HG03565 (cell line): ENCODE results near the gene PKHD1.
"Not testable (repeated sequence)": the region's sequence is repeated elsewhere in the genome, so short reads cannot be mapped to it uniquely, and the experiment has no call there.

Experiments
- ATAC-seq: cut with Tn5 transposase; IDR thresholded peaks from one replicate; pipeline ENCODE4 v1.9.1; 2021; ENCODE audit warnings: mild to moderate bottlenecking, moderate library complexity; ENCODE audit not compliant: unreplicated experiment

Gene PKHD1

GRCh38 chr6:51934098-51934497 is 153.3 kb downstream of the PKHD1 start:
- ATAC-seq: no peak

- no peak for ATAC-seq
Measured at GRCh38 chr6:51932956-51933355, 154.5 kb downstream of the PKHD1 start.

GRCh38 chr6:51930602-51931001 is 156.8 kb downstream of the PKHD1 start:
- no peak for ATAC-seq

DNA sequence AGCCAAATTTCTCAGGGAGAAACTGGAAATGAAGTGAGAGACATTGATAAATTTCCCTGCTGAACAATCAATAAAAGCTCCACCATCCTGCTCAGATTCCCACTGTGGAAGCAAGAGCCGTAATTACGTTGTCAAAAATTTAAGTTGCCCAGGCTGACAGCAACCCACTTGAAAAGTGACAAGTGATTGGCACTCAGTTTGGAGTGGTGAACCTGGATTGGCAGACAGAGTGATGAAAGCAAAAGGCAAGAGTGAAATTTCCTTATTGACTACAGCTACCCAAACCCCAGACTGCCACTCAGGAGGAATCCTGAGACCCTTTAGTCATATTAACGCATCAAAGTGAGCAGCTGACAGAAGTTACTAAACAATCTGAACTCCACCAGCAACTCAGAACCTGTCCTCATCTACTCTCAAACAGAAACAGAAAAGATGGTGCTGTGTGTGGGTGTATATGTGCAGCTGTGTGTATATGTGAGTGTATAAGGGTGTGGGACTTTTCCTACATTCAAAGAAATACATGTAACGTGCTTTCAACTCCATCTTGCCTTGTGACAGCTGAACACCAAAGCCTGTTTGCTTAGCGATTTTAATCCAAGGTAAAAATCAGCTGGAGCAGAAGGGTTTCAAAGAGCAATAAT is 157.4 kb downstream of the PKHD1 start:
- ATAC-seq: no peak

DNA sequence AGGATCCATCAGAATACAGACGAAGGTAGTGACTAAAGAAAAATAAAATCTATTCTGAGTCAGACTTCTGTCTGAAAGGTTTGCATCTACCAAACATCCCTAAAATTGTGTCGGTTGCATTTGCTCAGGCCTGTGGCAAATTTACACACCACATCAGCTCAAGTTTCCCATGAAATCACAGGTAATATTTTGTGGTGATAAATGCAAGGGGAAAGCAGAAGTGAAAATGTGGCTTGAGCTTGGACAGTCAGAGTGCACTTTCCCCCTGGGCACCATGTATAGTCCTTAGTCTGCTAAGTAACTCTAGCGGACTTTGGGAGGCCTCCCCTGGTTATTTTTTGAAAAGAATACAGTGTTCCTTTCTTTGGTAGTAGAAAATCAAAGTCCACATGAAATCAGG is 159.1 kb downstream of the PKHD1 start:
- peak; percentile 78 for ATAC-seq

DNA sequence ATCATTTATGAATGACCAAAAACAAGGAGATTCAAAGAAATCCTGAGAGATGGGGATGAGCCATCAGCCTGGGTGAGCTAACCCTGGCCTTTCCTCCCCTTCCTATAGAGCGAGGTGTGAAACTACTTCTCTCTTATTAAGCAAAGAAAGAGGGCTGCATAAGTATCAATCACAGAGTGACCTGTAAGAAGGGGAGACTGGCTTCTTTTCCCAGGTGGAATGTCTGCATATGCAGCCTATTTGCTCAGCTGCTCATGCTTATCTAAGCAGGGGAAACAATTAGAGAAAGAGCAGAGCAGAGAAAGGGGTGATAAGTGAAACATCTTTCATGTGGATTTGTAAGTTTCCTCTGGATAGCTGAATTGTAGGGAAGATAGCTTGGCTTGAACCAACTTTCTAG is 160.0 kb downstream of the PKHD1 start:
- no peak for ATAC-seq

- peak; percentile 29 for ATAC-seq
Measured at GRCh38 chr6:51926125-51926524, 161.3 kb downstream of the PKHD1 start.

GRCh38 chr6:51922479-51922878 is 164.9 kb downstream of the PKHD1 start:
- ATAC-seq: not testable (repeated sequence)

DNA sequence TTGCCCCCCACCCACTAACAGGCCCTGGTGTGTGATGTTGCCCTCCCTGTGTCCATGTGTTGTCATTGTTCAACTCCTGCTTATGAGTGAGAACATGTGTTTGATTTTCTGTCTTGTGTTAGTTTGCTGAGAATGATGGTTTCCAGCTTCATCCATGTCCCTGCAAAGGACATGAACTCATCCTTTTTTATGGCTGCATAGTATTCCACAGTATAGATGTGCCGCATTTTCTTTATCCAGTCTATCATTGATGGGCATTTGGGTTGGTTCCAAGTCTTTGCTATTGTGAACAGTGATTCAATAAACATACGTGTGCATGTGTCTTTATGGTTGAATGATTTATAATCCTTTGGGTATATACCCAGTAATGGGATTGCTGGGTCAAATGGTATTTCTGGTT is 169.1 kb downstream of the PKHD1 start:
- ATAC-seq: not testable (repeated sequence)

GRCh38 chr6:51915098-51915497 is 172.3 kb downstream of the PKHD1 start:
- no peak for ATAC-seq

DNA sequence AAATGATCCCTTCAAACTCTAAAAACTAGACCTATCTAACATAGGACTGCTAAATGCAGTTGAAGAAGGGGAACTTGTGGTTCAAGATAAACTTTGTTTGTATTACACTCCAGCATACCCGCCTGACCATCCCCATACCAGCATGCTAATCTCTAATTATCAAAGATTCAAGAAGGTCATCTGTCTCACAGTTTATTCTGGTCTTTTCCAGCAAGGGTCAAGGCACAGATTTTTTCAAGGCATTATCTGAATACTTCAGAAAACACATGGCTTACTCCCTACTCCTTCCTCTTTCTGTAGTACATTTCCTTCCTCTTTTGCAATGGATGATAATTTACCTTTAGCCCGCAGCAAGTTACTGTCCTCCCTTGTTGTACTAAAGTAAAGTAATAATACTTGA is 174.1 kb downstream of the PKHD1 start:
- no peak for ATAC-seq

- no peak for ATAC-seq
Measured at GRCh38 chr6:51910851-51911250, 176.6 kb downstream of the PKHD1 start.

DNA sequence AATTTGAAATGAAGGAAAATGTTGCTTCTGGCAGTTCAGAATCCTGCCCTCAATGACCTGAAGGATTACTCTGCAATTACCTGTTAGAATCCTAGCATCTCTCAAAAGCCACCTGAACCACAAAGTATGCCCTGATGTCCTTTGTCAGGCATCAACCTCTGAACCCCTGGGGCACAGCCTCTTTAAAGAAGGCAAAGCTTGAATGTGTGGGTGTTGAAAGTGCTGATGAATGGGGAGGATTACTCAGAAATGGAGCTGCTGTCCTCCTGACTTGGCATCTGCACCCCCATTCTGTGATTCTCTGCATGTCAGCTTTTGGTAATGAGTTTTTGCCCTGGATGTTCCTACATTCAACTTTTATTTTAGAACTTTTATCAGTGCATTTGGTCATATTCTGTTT is 179.2 kb downstream of the PKHD1 start:
- no peak for ATAC-seq

DNA sequence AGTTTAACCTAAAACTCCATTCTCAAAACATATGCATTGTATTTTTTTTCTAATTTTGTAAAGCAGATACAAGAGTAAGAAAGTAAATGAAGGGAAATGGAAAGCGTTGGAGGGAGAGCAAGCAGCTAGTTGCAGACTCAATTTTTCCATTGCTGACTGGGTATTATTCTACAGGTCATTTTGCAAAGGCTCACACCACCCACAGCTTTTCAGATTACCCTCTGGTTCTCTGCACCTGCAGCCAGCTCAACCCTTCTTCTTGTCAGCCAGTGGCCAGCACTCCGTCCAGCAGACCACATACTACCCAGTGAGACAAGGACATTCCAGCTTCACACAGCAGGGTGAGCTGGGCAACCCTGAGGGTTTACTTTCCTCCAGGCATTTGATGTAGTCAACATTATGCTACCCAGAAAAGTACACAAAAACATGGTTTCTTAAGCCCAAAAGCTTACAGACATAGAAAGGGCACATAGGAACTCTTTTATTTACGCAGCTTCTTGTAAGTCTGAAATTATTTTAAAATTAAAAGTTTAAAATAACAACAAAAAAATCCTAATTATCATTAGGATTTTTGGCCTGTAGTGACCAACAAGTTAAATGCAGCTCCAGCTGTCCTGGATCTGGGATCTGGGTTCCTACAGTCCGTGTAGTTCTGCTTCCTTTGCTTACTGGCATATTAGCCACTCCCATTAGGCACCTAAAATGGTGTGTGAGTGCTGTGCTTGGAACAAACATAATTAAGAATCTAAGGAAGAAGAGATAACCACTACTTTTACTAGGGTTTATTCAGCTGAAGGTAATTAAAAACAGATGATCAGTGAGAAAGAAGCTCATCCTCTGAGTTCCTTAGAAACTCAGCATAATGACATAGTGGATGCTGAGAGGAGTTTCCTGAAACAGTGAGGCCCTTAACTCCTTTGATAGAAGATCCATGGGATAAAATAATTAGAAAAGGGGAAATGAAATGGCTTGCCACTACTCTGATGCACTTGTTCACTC is 185.3 kb downstream of the PKHD1 start:
- no peak for ATAC-seq

DNA sequence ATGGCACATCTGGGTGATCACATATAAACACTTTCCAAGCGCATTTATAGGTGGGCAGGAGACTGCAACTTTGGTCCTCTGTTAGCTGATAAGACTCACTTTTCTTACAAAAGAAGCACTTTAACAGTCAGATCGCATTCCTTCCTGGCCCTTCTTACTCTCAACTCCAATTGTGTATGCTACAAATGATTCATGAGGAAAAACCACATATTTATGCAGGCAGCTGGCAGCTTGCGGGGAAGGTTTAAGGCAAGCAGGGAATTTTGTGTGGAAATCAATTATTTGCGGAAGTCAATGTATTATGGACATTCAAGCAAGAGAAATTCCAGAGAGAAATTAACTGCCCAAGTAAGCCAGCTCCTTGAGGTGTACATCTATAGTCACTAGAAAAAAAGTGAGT is 194.0 kb downstream of the PKHD1 start:
- ATAC-seq: no peak

DNA sequence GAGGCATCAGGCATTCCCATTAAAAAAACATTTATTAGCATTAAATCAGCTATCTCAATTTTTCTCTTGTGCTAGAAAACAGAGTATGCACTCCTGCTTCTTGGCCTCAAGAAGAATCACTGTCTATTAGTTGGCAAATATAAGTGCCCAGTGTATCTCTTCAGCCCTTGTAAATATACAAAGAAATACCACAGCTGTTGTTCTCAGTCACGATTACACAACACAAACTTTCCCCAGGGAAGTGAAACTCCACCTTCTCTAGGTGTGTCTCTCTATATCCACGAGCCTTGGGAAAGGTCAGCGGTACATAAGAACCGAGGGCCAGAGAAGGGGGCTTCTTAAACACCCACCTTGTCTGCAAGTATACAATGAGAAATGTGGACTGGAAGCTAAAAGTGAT is 194.7 kb downstream of the PKHD1 start:
- ATAC-seq: no peak

GRCh38 chr6:51892339-51892738 is 195.1 kb downstream of the PKHD1 start:
- ATAC-seq: no peak

DNA sequence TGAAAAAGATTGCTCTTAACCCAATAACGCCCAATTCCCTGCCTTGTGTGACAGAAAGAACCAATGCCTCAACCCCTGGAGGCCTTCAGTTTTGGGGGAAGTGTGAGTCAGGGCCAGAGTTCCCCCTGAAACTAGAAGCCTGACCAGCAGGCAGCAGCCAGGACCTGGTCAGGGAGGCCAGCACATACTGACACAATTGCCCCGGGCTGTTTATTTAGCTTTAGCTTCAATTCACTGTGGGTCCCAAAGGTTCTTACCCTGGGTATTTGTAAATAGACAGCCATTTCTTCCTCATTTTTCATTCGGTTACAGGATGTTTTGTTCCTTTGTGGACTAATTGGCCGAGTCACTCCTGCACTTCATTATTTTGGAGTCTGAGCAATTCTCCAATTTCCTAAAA is 195.6 kb downstream of the PKHD1 start:
- no peak for ATAC-seq

DNA sequence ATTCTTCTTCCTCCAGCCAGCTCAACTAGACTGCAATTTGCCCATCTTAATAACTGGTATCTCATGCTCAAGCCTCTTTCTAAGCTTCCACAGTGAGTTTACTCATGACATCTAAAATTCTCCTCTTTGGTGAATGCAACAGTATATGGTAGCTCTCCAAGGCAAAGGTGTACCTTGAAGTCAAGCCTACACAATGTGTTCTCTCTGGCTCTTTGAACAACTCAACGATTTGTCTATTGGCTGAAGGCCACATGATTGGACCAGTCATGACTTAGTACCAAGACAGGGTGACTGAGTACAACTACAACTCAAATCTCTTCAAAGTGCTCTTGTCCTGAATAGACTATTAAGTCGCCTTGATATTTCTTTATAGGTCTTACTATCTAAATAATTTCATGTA is 199.6 kb downstream of the PKHD1 start:
- ATAC-seq: no peak

GRCh38 chr6:51885957-51886356 is 201.5 kb downstream of the PKHD1 start:
- ATAC-seq: no peak

DNA sequence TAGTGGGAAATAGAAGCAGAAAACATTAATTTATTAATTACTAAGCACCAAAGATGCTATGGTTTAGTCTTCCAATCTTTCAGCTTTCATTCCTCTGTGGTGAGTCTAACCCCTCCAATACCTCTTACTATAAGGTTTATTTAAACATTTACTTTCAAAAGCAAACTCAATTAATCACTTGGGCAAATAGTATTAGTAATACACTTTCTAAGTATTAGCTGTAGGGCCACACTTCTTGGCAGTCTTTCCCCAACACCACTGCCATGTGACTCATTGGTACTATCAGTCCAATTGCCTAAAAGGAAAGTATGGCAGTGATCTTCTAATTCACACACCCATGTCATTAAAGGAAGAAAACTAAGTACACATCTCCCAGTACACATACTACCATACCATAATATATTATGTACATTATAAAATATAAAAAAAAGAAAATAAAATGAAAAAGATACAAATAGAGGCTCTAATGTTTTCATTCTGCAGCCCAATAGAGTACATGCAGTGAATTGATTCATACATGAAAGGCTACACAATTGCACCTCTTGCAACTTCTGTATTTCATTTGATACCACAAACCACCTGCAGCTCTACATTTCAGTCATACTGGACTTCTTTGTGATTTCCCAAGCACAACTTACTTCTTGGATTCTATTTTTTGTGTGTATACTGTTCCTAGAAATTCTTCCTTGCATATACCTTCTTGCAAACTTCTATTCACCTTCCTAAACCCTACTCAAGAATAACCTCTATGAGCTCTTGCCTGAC is 218.6 kb downstream of the PKHD1 start:
- ATAC-seq: peak; percentile 71
